Kidney epithelial cell (primary cell): Measurements from ENCODE around the gene TPK1. TPM values are rescaled to one million over a fixed set of nuclear protein-coding genes. Genes with fewer than 3 reads are reported as not detected.

Source experiments
- DNase-seq: peaks from one replicate; pipeline ENCODE4 v3.0.0-alpha.2; 2010; ENCODE audit warnings: low read depth
- H3K27me3 ChIP-seq: 2 replicates; pipeline ENCODE4 v1.6.0; 2011; ENCODE audit warnings: low read length; ENCODE audit not compliant: control insufficient read depth, insufficient read depth
- H3K36me3 ChIP-seq: 2 replicates; pipeline ENCODE4 v1.5.1; 2011; ENCODE audit warnings: low read length; ENCODE audit not compliant: control insufficient read depth, insufficient read depth
- H3K4me3 ChIP-seq: 2 replicates; pipeline ENCODE4 v1.5.1; 2011; ENCODE audit warnings: low read depth, mild to moderate bottlenecking, control low read depth, low read length
- total RNA-seq: library from RNA; depleted of rRNA; stranded (reverse); fragments of >200 nt; gene quantifications from 2 replicates; pipeline ENCODE4 v1.2.3, GENCODE V29; 2015
- TF ChIP-seq, protein P1 (sequence below): IDR thresholded peaks from 2 replicates; pipeline ENCODE4 v1.5.1; 2011; ENCODE audit warnings: mild to moderate bottlenecking, moderate library complexity, low read length, control low read depth, inconsistent platforms; ENCODE audit not compliant: insufficient read depth, poor library complexity, severe bottlenecking

TPK1 gene
- total RNA-seq, 1 donor from 2014 or later: 3.8 TPM

DNA sequence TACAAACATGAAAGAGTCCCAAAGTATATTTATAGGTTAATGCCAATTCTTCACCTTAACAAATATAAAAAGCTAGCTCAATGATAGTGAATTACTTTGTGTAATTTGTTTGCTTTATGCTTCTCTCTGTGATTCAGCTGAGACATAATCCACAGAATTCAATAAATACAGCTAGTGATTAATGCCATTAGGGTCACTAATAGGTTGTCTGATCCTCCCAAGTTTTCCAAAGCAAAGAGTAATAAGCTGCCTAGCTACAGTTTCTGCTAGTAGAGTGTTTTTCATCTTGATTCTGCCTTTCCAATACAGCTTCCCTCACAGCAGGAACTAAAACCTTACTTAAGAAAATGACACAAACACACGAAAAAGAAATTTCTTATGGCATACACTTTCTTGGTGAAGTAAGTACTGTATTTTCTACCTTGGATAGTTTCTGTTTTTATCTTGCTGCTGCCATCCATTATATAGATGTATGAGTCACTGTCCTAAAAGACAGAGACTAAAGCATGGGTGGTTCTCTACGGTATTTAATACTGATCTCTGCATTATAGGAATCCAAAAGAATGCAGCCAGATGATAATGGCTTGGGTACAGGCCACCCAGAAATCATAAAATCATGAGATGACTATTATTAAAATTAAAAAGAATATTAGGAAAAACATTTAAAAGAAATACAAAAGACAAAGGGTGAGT lies 170.0 kb downstream of the TPK1 start:
- no peak for DNase-seq
- H3K36me3 ChIP-seq: no peaks in the 10 kb centered on the region

DNA sequence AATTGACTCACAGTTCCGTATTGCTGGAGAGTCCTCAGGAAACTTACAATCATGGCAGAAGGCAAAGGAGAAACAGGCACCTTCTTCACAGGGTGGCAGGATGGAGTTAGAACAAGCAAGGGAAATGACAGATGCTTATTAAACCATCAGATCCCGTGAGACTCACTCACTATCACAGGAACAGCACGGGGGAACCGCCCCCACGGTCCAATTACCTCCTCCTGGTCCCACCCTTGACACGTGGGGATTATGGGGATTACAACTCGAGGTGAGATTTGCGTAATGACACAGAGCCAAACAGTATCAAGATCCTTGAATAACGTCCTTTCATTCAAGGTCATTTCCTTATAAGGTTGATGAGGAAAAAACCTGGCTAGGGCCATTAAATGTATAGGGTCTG lies 176.6 kb downstream of the TPK1 start:
- H3K27me3 ChIP-seq: no peaks in the 10 kb centered on the region
- TF ChIP-seq, protein P1, sequence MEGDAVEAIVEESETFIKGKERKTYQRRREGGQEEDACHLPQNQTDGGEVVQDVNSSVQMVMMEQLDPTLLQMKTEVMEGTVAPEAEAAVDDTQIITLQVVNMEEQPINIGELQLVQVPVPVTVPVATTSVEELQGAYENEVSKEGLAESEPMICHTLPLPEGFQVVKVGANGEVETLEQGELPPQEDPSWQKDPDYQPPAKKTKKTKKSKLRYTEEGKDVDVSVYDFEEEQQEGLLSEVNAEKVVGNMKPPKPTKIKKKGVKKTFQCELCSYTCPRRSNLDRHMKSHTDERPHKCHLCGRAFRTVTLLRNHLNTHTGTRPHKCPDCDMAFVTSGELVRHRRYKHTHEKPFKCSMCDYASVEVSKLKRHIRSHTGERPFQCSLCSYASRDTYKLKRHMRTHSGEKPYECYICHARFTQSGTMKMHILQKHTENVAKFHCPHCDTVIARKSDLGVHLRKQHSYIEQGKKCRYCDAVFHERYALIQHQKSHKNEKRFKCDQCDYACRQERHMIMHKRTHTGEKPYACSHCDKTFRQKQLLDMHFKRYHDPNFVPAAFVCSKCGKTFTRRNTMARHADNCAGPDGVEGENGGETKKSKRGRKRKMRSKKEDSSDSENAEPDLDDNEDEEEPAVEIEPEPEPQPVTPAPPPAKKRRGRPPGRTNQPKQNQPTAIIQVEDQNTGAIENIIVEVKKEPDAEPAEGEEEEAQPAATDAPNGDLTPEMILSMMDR: no peak
- no peak for DNase-seq
- no peaks in the 10 kb centered on the region for H3K36me3 ChIP-seq
- no peak overlapping the region for H3K4me3 ChIP-seq

More for the DNA sequence above, 170.0 kb downstream of the TPK1 start:
- TF ChIP-seq, protein P1: no peak
- Histone ChIP-seq H3K4me3 (no peak overlapping the region), H3K27me3 (no peaks in the 10 kb centered on the region)

DNA sequence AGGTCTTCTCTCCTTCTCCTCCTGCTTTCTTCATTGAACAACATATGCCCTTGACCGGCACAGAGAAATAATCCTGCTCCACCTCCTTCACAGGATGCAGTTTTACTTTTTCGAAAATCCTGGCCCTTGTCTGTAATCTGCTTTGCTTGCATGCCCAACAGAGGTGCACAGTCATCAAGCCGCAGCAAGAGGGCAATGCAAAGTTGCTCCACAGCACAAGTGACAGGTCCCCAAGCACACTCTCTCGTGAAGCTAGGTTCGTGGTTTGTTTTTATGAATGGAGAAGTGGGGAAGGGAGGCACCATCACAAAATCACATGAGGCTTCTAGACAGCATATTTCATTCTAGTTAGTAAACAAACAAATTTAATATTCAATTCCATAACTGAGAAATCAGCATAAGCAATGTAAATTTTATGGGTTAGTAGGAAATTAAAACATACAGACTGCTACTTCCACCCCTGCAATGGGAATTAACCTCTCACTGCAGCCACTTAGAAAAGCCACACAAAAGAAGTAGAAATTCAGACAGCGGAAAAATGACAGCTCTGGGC lies 178.8 kb downstream of the TPK1 start:
- no peaks in the 10 kb centered on the region for H3K27me3 ChIP-seq
- H3K36me3 ChIP-seq: no peaks in the 10 kb centered on the region
- TF ChIP-seq, protein P1: no peak
- no peak overlapping the region for H3K4me3 ChIP-seq
- no peak for DNase-seq

DNA sequence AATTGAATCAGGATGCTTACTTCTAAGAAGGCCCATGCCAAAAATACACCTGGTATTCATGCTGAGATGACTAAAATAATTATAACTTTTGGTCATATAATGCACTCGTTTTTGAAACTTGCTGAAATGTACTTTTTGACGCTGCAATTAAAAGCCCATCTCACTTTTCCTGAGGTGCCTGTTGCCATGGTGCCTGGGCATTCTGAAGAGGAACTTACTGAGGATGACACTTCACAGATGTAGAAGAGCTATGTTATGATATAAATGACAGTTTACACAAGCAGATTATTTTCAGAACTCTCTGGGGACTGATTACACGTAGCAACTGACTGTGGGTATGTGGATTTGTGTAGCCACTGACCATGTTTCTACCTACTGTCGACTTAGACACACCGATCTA lies 182.4 kb downstream of the TPK1 start:
- Histone ChIP-seq H3K27me3 (no peaks in the 10 kb centered on the region), H3K36me3 (no peaks in the 10 kb centered on the region), H3K4me3 (no peak overlapping the region)
- TF ChIP-seq, protein P1: no peak
- DNase-seq: no peak

DNA sequence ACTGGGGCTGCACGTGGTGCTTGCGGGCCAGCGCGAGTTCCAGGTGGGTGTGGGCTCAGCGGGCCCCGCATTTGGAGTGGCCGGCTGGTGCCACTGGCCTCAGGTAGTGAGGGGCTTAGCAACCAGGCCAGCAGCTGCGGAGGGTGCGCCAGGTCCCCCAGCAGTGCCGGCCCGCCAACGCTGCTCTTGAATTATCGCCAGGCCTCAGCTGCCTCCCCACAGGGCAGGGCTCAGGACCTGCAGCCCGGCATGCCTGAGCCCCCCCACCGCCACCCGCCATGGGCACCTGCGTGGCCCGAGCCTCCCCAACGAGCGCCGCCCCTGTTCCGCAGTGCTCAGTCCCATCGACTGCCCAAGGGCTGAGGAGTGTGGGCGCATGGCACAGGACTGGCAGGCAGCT lies 185.4 kb downstream of the TPK1 start:
- DNase-seq: no peak
- Histone ChIP-seq H3K36me3 (no peaks in the 10 kb centered on the region), H3K27me3 (no peaks in the 10 kb centered on the region), H3K4me3 (no peak overlapping the region)
- TF ChIP-seq, protein P1: no peak

DNA sequence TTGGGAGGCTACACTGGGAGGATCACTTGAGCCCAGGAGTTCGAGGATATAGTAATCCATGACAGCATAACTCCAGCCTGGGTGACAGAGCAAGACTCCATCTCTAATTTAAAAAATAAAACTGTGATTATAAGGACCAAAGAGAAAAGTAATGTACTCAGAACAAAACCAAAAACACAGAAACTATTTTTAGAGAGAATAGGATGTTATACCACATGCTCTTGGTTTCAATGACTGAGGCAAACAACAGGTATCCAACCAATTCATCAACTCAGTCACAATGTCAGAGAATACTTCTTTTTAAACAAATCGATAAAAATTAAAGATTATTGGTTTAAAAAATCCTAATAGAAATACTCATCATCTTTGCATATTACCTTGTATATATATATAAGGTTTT lies 186.7 kb downstream of the TPK1 start:
- no peak for DNase-seq
- H3K27me3 ChIP-seq: no peaks in the 10 kb centered on the region
- H3K36me3 ChIP-seq: no peaks in the 10 kb centered on the region
- TF ChIP-seq, protein P1: no peak
- no peak overlapping the region for H3K4me3 ChIP-seq
